ENCODE data around the gene SPNS2. TPM values are rescaled to one million over a fixed set of nuclear protein-coding genes. Genes with fewer than 3 reads are reported as not detected.
A peak's percentile ranks its signal among the peaks of the same experiment; 100 is the strongest.

The SPNS2 gene
- total and polyA plus RNA-seq, 10 of the 15 experiments (the other 5 are each of a cell fraction or from before 2014, with no cell fraction given) = 0.04 to 1.1 (median 0.23) TPM; not detected in 2

DNA sequence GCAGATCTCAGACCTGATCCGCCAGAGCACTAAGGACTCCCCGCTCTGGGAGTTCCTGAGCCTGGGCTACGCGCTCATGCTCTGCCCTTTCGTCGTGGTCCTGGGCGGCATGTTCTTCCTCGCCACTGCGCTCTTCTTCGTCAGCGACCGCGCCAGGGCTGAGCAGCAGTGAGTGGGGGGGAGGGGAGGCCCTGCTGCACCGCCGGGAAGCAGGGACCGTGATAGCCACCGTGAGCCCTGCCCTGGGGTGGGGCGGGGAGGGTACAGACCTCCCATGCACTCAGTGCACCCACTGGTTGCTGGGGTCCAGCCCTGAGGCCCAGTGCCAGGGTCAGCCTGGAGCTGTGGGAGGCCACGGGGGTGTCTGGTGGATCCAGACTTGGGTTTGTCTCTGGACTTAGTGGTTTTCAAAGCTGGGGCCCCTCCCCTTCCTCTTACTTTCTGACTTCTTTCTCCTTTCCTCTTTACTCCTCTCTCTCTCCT is 37.6 kb downstream of the SPNS2 start (continued):
- TF ChIP-seq, protein P1, sequence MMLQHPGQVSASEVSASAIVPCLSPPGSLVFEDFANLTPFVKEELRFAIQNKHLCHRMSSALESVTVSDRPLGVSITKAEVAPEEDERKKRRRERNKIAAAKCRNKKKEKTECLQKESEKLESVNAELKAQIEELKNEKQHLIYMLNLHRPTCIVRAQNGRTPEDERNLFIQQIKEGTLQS (IDR thresholded peaks at IDR 0.05; ENCODE audit: borderline replicate concordance, extremely low read depth, low read depth, low read length) = no peak
- no peak for TF ChIP-seq MXI1 (IDR thresholded peaks at IDR 0.05; ENCODE audit: low read depth, low read length)

DNA sequence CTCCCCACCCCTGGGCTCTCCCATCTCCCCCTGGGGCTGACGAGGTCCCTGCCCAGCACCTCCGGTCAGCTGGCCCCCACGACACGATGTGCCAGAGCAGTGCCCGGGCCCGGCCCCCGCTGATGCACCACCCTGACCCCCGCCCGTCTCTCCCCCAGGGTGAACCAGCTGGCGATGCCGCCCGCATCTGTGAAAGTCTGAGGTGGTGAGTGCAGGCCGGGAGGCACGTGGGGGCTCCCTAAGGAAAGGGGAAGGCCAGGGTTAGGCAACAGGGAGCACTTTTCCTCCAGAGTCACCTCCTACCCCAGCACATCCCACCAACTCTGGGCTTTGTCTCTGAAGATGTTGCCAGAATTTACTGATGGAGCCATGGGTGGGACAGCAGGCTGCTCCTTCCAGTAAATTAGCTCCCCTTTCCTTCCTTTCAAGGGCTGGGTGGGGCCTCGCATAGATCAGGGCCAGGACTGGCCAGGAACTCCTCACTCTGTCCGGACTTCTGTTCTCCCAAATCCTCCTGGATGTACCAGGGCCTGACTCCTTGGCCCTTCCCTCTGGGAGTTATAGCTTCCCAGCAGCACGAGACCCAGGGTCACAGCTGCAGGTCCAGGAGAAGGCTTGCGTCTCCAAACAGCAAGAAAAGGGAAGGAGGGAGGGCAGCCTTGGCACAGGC is 38.2 kb downstream of the SPNS2 start:
- in situ Hi-C loops (cut with MboI) (no loop called here), intact Hi-C loops (cut with micrococcal nuclease; ENCODE audit: unreplicated experiment) (no loop called here)
- TSS peak; percentile 21 for BruUV-seq (replicated peaks)
- ChIA-PET CTCF (interaction anchor here (1.7 kb wide), 1 partner anchor 30 kb away, joined by 4 read pairs; no protein-coding TSS in a partner anchor), RAD21 (ENCODE audit: unreplicated experiment) (no interaction called here), SMC1A (ENCODE audit: uncharacterized antibody, unreplicated experiment) (no interaction called here), POLR2A (no interaction called here)
- Histone ChIP-seq H3K4me1 (ENCODE audit: control insufficient read depth, insufficient read depth, low read length) (no peaks in the 10 kb centered on the region), H4K20me1 (ENCODE audit: control insufficient read depth, insufficient read depth) (no peaks in the 10 kb centered on the region), H2AFZ (ENCODE audit: control insufficient read depth, low read depth, low read length) (no peak overlapping the region), H3K79me2 (ENCODE audit: control insufficient read depth, insufficient read depth, low read length) (no peaks in the 10 kb centered on the region), H3K4me3 (no peak overlapping the region), H3K27ac (ENCODE audit: control insufficient read depth, insufficient read depth) (no peak overlapping the region), H3K27me3 (replicated peaks in 1 of 2; ENCODE audit: control insufficient read depth in 2 of 2, insufficient read depth in 2 of 2, low read length in 1 of 2) (no peaks in the 10 kb centered on the region), H3K9ac (ENCODE audit: control insufficient read depth, insufficient read depth, low read length) (no peak overlapping the region), H3K36me3 (ENCODE audit: control insufficient read depth in 2 of 2, insufficient read depth in 2 of 2, low read length in 1 of 2) (peaks cover 0 to 24% of the 10 kb centered on the region in 2 experiments; a peak in 3 of 4 replicates), H3K9me3 (replicated peaks; ENCODE audit: control insufficient read depth, insufficient read depth, low read length) (no peaks in the 10 kb centered on the region), H3K4me2 (ENCODE audit: control insufficient read depth, insufficient read depth) (no peak overlapping the region)
- 65% methylated on average over 18 of the region's 18 CpGs for WGBS (ENCODE audit: insufficient coverage, insufficient replicate concordance, low lambda C conversion rate, missing lambda C conversion rate)
- TF ChIP-seq CHD4 (IDR thresholded peaks at IDR 0.05) (no peak), MYB (IDR thresholded peaks at IDR 0.05; ENCODE audit: borderline replicate concordance, low read depth, low read length) (no peak), ETV6 (conservative IDR thresholded peaks at IDR 0.05 in 1 of 2, IDR thresholded peaks at IDR 0.05 in 1 of 2; ENCODE audit: borderline replicate concordance in 1 of 2, low read depth in 1 of 2) (no peak)
- TF ChIP-seq, protein P2, sequence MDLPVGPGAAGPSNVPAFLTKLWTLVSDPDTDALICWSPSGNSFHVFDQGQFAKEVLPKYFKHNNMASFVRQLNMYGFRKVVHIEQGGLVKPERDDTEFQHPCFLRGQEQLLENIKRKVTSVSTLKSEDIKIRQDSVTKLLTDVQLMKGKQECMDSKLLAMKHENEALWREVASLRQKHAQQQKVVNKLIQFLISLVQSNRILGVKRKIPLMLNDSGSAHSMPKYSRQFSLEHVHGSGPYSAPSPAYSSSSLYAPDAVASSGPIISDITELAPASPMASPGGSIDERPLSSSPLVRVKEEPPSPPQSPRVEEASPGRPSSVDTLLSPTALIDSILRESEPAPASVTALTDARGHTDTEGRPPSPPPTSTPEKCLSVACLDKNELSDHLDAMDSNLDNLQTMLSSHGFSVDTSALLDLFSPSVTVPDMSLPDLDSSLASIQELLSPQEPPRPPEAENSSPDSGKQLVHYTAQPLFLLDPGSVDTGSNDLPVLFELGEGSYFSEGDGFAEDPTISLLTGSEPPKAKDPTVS (IDR thresholded peaks at IDR 0.05; ENCODE audit: low read depth, low read length) = no peak
- DNase-seq (ENCODE audit: low read depth, low spot score) (no peak), ATAC-seq (no peak), FAIRE-seq (no peak)
